SK-N-SH (cell line): Measurements from ENCODE around the gene ATRAID. TPM values are rescaled to one million over a fixed set of nuclear protein-coding genes. Genes with fewer than 3 reads are reported as not detected.

Source experiments
- CTCF ChIA-PET: fragments of 300-600, 350-600 bp; formaldehyde crosslinking; extraction: SDS; loops from one replicate; lab custom pipeline; 2021; lab: Yijun Ruan, JAX
- POLR2A ChIA-PET: fragments of 350-600 bp; sonication (Branson Sonifier 250); formaldehyde crosslinking; extraction: SDS; loops from one replicate; lab custom pipeline; 2020; ENCODE audit warnings: antibody characterized with exemption, inconsistent platforms; lab: Yijun Ruan, JAX
- DNase-seq: peaks from one replicate; pipeline ENCODE4 v3.0.0; 2012
- H2AFZ ChIP-seq: fragments of 200-600 bp; sonication (generic); 2 replicates; pipeline ENCODE4 v1.8.1; 2016; ENCODE audit warnings: antibody characterized with exemption, mild to moderate bottlenecking, low read depth
- H3F3A ChIP-seq: fragments of 200-600 bp; sonication (generic); replicated peaks from 2 replicates; pipeline ENCODE3; 2016; ENCODE audit warnings: antibody characterized with exemption, mild to moderate bottlenecking; ENCODE audit not compliant: insufficient read depth
- H3K27ac ChIP-seq, 2 experiments: fragments of 200-500 bp in 1 of 2; fragments of 200-600 bp in 1 of 2; sonication (Bioruptor generic) in 1 of 2; sonication (generic), shearing (Covaris generic) in 1 of 2; 2 replicates each; pipeline versions ENCODE4 v1.5.1 to v1.6.1; 2014 to 2016; ENCODE audit warnings: low read depth in 2 of 2, inconsistent platforms in 1 of 2, low read length in 1 of 2, mild to moderate bottlenecking in 1 of 2, mixed read lengths in 1 of 2
- H3K27me3 ChIP-seq: fragments of 200-600 bp; sonication (generic), shearing (Covaris generic); 2 replicates; pipeline ENCODE4 v1.6.1; 2016; ENCODE audit warnings: mixed run types; ENCODE audit not compliant: insufficient read depth
- H3K36me3 ChIP-seq, 2 experiments: fragments of 200-500 bp in 1 of 2; fragments of 200-600 bp in 1 of 2; sonication (Bioruptor generic) in 1 of 2; sonication (generic) in 1 of 2; replicated peaks in 1 of 2; 2 replicates each; pipeline versions ENCODE3 to v1.5.1; 2014 to 2016; ENCODE audit warnings: low read length in 1 of 2, mild to moderate bottlenecking in 1 of 2; ENCODE audit not compliant: insufficient read depth in 2 of 2, control insufficient read depth in 1 of 2
- H3K4me1 ChIP-seq, 2 experiments: fragments of 200-500 bp in 1 of 2; fragments of 200-600 bp in 1 of 2; sonication (Bioruptor generic) in 1 of 2; sonication (generic), shearing (Covaris generic) in 1 of 2; 2 replicates each; pipeline versions ENCODE4 v1.5.1 to v1.6.1; 2014 to 2016; ENCODE audit warnings: low read depth in 1 of 2, low read length in 1 of 2, mixed run types in 1 of 2; ENCODE audit not compliant: insufficient read depth in 2 of 2, control insufficient read depth in 1 of 2
- H3K4me2 ChIP-seq: fragments of 200-600 bp; sonication (generic), shearing (Covaris generic); 2 replicates; pipeline ENCODE4 v1.6.1; 2017; ENCODE audit warnings: mixed run types
- H3K4me3 ChIP-seq, 2 experiments: fragments of 200-500 bp in 1 of 2; fragments of 200-600 bp in 1 of 2; sonication (Bioruptor generic) in 1 of 2; sonication (generic), shearing (Covaris generic) in 1 of 2; 2 replicates each; pipeline versions ENCODE4 v1.5.1 to v1.8.1; 2014 to 2016; ENCODE audit warnings: low read depth in 2 of 2, inconsistent platforms in 1 of 2, low read length in 1 of 2, mild to moderate bottlenecking in 1 of 2, mixed read lengths in 1 of 2, moderate library complexity in 1 of 2
- H3K79me2 ChIP-seq: fragments of 200-600 bp; sonication (generic); 2 replicates; pipeline ENCODE4 v1.8.1; 2017; ENCODE audit warnings: mild to moderate bottlenecking; ENCODE audit not compliant: insufficient read depth
- H3K9ac ChIP-seq: fragments of 200-600 bp; sonication (generic); 2 replicates; pipeline ENCODE4 v1.6.1; 2017; ENCODE audit warnings: mixed run types
- H3K9me2 ChIP-seq: fragments of 200-600 bp; sonication (generic); 2 replicates; pipeline ENCODE4 v1.6.1; 2017; ENCODE audit warnings: mixed run types
- H3K9me3 ChIP-seq: fragments of 200-600 bp; sonication (generic); 2 replicates; pipeline ENCODE4 v1.6.1; 2017; ENCODE audit warnings: mixed run types, mild to moderate bottlenecking, moderate library complexity
- H4K20me1 ChIP-seq: fragments of 200-600 bp; sonication (generic); 2 replicates; pipeline ENCODE4 v1.6.1; 2017; ENCODE audit warnings: mild to moderate bottlenecking, mixed run types; ENCODE audit not compliant: insufficient read depth
- ELF1 ChIP-seq: IDR thresholded peaks from 2 replicates; pipeline ENCODE4 v1.4.0; 2012
- EZH2phosphoT487 ChIP-seq: fragments of 200-600 bp; sonication (generic); IDR thresholded peaks from 2 replicates; pipeline ENCODE4 v1.6.1; 2017; ENCODE audit warnings: low read depth, mixed run types, mild to moderate bottlenecking, antibody characterized with exemption, moderate library complexity, borderline replicate concordance
- FOSL2 ChIP-seq: IDR thresholded peaks from 2 replicates; pipeline ENCODE4 v1.4.0; 2012; ENCODE audit warnings: low read depth, mild to moderate bottlenecking, moderate library complexity, borderline replicate concordance
- FOXJ3 ChIP-seq: sonication (generic); formaldehyde crosslinking; IDR thresholded peaks from 2 replicates; pipeline ENCODE4 v1.5.1; 2020; ENCODE audit warnings: mild to moderate bottlenecking, missing genetic modification reagents
- GABPA ChIP-seq: IDR thresholded peaks from 2 replicates; pipeline ENCODE4 v1.4.0; 2012; ENCODE audit warnings: low read depth, mild to moderate bottlenecking
- GATA2 ChIP-seq: sonication (generic); formaldehyde crosslinking; IDR thresholded peaks from 2 replicates; pipeline ENCODE4 v1.5.0; 2020; ENCODE audit warnings: mild to moderate bottlenecking, missing genetic modification reagents
- JUND ChIP-seq: IDR thresholded peaks from 2 replicates; pipeline ENCODE4 v1.4.0; 2012
- MEF2A ChIP-seq: IDR thresholded peaks from 2 replicates; pipeline ENCODE4 v1.4.0; 2012; ENCODE audit warnings: low read depth, borderline replicate concordance
- MXI1 ChIP-seq: IDR thresholded peaks from 2 replicates; pipeline ENCODE4 v1.6.1; 2012; ENCODE audit warnings: mild to moderate bottlenecking, low read depth, low read length, improper control_type of control experiment
- NFIC ChIP-seq: IDR thresholded peaks from 2 replicates; pipeline ENCODE4 v1.4.0; 2012; ENCODE audit warnings: borderline replicate concordance
- NRF1 ChIP-seq: IDR thresholded peaks from 2 replicates; pipeline ENCODE4 v1.6.1; 2012; ENCODE audit warnings: low read depth, mild to moderate bottlenecking, low read length
- POLR2AphosphoS5 ChIP-seq: IDR thresholded peaks from 2 replicates; pipeline ENCODE4 v1.6.1; 2012; ENCODE audit warnings: low read depth, low read length
- RAD21 ChIP-seq: IDR thresholded peaks from 2 replicates; pipeline ENCODE4 v1.6.1; 2012; ENCODE audit warnings: mild to moderate bottlenecking, low read length
- RCOR1 ChIP-seq: fragments of 150-350 bp; IDR thresholded peaks from 2 replicates; pipeline ENCODE4 v1.6.1; 2017; ENCODE audit warnings: antibody characterized with exemption, low read length
- RFX5 ChIP-seq: IDR thresholded peaks from 2 replicates; pipeline ENCODE4 v1.6.1; 2012; ENCODE audit warnings: mild to moderate bottlenecking, improper control_type of control experiment, low read length
- RXRA ChIP-seq: IDR thresholded peaks from 2 replicates; pipeline ENCODE4 v1.4.0; 2012; ENCODE audit warnings: low read depth, mild to moderate bottlenecking, borderline replicate concordance
- SMC3 ChIP-seq: IDR thresholded peaks from 2 replicates; pipeline ENCODE4 v1.6.1; 2012; ENCODE audit warnings: low read depth, low read length, improper control_type of control experiment
- TAF1 ChIP-seq: IDR thresholded peaks from 2 replicates; pipeline ENCODE4 v1.6.1; 2012; ENCODE audit warnings: low read depth, mild to moderate bottlenecking, low read length, moderate library complexity, borderline replicate concordance
- TCF12 ChIP-seq: IDR thresholded peaks from 2 replicates; pipeline ENCODE4 v1.4.0; 2012
- TEAD4 ChIP-seq: IDR thresholded peaks from 2 replicates; pipeline ENCODE4 v1.4.0; 2012; ENCODE audit warnings: mild to moderate bottlenecking, borderline replicate concordance; ENCODE audit not compliant: insufficient read depth
- YY1 ChIP-seq: IDR thresholded peaks from 2 replicates; pipeline ENCODE4 v1.4.0; 2012; ENCODE audit warnings: low read depth, mild to moderate bottlenecking
- WGBS: methylation state at CpG from one replicate; pipeline ENCODE4 v1.1.6; 2017; ENCODE audit warnings: low lambda C conversion rate; 5-methylcytosine and 5-hydroxymethylcytosine counted together
- polyA plus RNA-seq, 3 experiments: library from polyadenylated mRNA; depleted of rRNA; stranded (reverse); fragments of >200 nt; gene quantifications; 2 replicates each; pipeline ENCODE4 v1.2.3, GENCODE V29; 2012
- TF ChIP-seq, protein P1 (sequence below): fragments of 200-600 bp; sonication (generic); IDR thresholded peaks from 2 replicates; pipeline ENCODE4 v1.6.1; 2017; ENCODE audit warnings: antibody characterized with exemption, mild to moderate bottlenecking, moderate library complexity
- TF ChIP-seq, protein P2 (sequence below): IDR thresholded peaks from 2 replicates; pipeline ENCODE4 v1.4.0; 2012; ENCODE audit warnings: low read depth, borderline replicate concordance
- TF ChIP-seq, protein P3 (sequence below): IDR thresholded peaks from 2 replicates; pipeline ENCODE4 v1.6.1; 2012; ENCODE audit warnings: mild to moderate bottlenecking, low read depth, low read length, moderate library complexity

ATRAID gene
- polyA plus RNA-seq, 1 of the 3 experiments (the other 2 are of a cell fraction), result 289 TPM

DNA sequence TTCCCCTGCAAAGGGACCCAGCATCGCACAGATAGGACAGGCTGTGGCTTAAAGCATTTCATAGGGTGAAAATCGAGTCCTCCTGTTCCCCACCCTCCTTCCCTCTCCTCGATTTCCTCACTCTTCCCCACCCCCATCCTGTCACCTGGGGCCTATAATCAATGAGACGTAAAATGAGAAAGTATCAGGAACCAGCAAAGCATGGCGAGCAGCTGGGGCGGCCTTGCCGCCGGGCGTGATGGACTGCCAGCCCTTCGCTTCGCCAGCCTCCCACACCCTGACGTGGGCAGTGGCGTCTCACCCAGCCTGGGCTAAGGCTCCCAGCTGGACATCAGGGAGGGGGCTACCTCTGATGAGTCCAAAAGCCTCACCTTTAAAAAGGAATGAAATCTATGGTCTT lies 39.9 kb downstream of the ATRAID start:
- Histone ChIP-seq H3F3A (peaks cover 19% of the 10 kb centered on the region), H3K36me3 (no peaks in the 10 kb centered on the region), H2AFZ (no peak overlapping the region), H3K9me2 (no peaks in the 10 kb centered on the region), H4K20me1 (no peaks in the 10 kb centered on the region), H3K4me2 (no peak overlapping the region), H3K79me2 (no peaks in the 10 kb centered on the region), H3K9ac (no peak overlapping the region), H3K4me1 (peaks cover 14 to 24% of the 10 kb centered on the region in 2 experiments), H3K27ac (no peak overlapping the region), H3K27me3 (no peaks in the 10 kb centered on the region), H3K4me3 (no peak overlapping the region), H3K9me3 (no peaks in the 10 kb centered on the region)
- CTCF ChIA-PET, result interaction anchor here (0.6 to 10.8 kb wide), 10 partner anchors 13 to 82 kb away, joined by 3 to 133 read pairs (median 8); partner anchors contain the start of genes SLC30A3 and TRIM54
- DNase-seq, result no peak
- TF ChIP-seq NRF1 (no peak), ELF1 (no peak), SMC3 (no peak), FOSL2 (no peak), TEAD4 (no peak), YY1 (no peak), RFX5 (no peak), POLR2AphosphoS5 (no peak), EZH2phosphoT487 (no peak), GABPA (no peak), TAF1 (no peak), NFIC (no peak)
- TF ChIP-seq, protein P1, sequence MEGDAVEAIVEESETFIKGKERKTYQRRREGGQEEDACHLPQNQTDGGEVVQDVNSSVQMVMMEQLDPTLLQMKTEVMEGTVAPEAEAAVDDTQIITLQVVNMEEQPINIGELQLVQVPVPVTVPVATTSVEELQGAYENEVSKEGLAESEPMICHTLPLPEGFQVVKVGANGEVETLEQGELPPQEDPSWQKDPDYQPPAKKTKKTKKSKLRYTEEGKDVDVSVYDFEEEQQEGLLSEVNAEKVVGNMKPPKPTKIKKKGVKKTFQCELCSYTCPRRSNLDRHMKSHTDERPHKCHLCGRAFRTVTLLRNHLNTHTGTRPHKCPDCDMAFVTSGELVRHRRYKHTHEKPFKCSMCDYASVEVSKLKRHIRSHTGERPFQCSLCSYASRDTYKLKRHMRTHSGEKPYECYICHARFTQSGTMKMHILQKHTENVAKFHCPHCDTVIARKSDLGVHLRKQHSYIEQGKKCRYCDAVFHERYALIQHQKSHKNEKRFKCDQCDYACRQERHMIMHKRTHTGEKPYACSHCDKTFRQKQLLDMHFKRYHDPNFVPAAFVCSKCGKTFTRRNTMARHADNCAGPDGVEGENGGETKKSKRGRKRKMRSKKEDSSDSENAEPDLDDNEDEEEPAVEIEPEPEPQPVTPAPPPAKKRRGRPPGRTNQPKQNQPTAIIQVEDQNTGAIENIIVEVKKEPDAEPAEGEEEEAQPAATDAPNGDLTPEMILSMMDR, result no peak
- TF ChIP-seq, protein P2, sequence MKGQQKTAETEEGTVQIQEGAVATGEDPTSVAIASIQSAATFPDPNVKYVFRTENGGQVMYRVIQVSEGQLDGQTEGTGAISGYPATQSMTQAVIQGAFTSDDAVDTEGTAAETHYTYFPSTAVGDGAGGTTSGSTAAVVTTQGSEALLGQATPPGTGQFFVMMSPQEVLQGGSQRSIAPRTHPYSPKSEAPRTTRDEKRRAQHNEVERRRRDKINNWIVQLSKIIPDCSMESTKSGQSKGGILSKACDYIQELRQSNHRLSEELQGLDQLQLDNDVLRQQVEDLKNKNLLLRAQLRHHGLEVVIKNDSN, result no peak
- POLR2A ChIA-PET, result no interaction called here
- WGBS, result 87% methylated on average over 13 of the region's 13 CpGs

DNA sequence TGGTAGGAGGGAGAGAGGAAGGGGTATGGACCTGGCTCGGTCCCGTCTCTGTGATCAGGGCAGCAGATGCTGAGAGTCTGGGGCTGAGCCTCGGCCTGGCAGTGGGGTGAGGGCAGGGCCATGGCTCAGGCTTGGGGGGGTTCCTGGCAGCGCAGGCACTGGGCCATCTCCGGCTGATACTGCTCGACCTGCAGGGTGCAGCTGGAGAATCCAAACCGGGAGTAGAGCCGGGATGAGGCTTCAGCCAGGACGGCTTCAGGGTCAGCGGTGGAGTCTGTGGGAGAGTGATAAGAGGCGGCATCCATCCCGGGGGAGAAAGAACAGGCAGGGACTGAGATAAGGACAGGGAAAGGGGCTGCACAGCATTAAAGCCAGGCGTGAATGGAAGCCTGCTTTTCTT lies 43.3 kb downstream of the ATRAID start:
- Histone ChIP-seq H3K4me3 (no peak overlapping the region), H3K36me3 (no peaks in the 10 kb centered on the region), H2AFZ (peak overlapping the region; percentile 47; the same call in 1 of the 2 replicates), H3K79me2 (no peaks in the 10 kb centered on the region), H3K9me2 (no peaks in the 10 kb centered on the region), H3K27me3 (peaks cover under 1% of the 10 kb centered on the region; the same call in 1 of the 2 replicates), H3K9ac (no peak overlapping the region), H3K4me2 (peak overlapping the region; percentile 72), H3K4me1 (peaks cover 14 to 18% of the 10 kb centered on the region in 2 experiments), H3F3A (peaks cover 17% of the 10 kb centered on the region), H3K9me3 (no peaks in the 10 kb centered on the region), H4K20me1 (no peaks in the 10 kb centered on the region), H3K27ac (peak overlapping the region; percentile 36 to 82)
- ChIA-PET POLR2A (interaction anchor here (0.8 to 1.0 kb wide), 2 partner anchors 9 to 27 kb away, joined by 3 to 4 read pairs; partner anchors contain the start of gene TRIM54), CTCF (interaction anchor here (0.6 to 10.8 kb wide), 9 partner anchors 10 to 293 kb away, joined by 3 to 133 read pairs (median 4); partner anchors contain the start of genes ABHD1 and SLC30A3)
- WGBS, result 37% methylated on average over 13 of the region's 13 CpGs
- peak; percentile 91 for DNase-seq
- TF ChIP-seq RFX5 (no peak), FOXJ3 (no peak), RXRA (no peak), MXI1 (peak; percentile 60; the same call in 1 of the 2 replicates), TCF12 (no peak), NRF1 (no peak), GATA2 (CRISPR knock-in tag) (peak; percentile 75), JUND (no peak), ELF1 (no peak), MEF2A (no peak), RCOR1 (no peak), POLR2AphosphoS5 (no peak), TEAD4 (no peak), GABPA (no peak), RAD21 (peak; percentile 11; the same call in 1 of the 2 replicates)
- TF ChIP-seq, protein P3, sequence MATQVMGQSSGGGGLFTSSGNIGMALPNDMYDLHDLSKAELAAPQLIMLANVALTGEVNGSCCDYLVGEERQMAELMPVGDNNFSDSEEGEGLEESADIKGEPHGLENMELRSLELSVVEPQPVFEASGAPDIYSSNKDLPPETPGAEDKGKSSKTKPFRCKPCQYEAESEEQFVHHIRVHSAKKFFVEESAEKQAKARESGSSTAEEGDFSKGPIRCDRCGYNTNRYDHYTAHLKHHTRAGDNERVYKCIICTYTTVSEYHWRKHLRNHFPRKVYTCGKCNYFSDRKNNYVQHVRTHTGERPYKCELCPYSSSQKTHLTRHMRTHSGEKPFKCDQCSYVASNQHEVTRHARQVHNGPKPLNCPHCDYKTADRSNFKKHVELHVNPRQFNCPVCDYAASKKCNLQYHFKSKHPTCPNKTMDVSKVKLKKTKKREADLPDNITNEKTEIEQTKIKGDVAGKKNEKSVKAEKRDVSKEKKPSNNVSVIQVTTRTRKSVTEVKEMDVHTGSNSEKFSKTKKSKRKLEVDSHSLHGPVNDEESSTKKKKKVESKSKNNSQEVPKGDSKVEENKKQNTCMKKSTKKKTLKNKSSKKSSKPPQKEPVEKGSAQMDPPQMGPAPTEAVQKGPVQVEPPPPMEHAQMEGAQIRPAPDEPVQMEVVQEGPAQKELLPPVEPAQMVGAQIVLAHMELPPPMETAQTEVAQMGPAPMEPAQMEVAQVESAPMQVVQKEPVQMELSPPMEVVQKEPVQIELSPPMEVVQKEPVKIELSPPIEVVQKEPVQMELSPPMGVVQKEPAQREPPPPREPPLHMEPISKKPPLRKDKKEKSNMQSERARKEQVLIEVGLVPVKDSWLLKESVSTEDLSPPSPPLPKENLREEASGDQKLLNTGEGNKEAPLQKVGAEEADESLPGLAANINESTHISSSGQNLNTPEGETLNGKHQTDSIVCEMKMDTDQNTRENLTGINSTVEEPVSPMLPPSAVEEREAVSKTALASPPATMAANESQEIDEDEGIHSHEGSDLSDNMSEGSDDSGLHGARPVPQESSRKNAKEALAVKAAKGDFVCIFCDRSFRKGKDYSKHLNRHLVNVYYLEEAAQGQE, result no peak
